Astrocyte of the cerebellum (primary cell): ENCODE measurements around the gene LMF1.

ENCODE experiments used
- DNase-seq: peaks from one replicate; pipeline ENCODE4 v3.0.0-alpha.2; 2011; ENCODE audit warnings: low read depth
- H3K4me3 ChIP-seq: 2 replicates; pipeline ENCODE4 v1.5.1; 2011; ENCODE audit warnings: mild to moderate bottlenecking, low read depth, low read length, moderate library complexity
- in situ Hi-C: cut with HindIII; loops from 2 replicates; pipeline ENCODE4 v1.10.0; 2017; ENCODE audit warnings: low sequenced_read_pairs
- TF ChIP-seq, protein P1 (sequence below): IDR thresholded peaks from 2 replicates; pipeline ENCODE4 v1.5.1; 2012; ENCODE audit warnings: low read length, low read depth, moderate library complexity, mild to moderate bottlenecking; ENCODE audit errors: missing control alignments

LMF1 gene

DNA sequence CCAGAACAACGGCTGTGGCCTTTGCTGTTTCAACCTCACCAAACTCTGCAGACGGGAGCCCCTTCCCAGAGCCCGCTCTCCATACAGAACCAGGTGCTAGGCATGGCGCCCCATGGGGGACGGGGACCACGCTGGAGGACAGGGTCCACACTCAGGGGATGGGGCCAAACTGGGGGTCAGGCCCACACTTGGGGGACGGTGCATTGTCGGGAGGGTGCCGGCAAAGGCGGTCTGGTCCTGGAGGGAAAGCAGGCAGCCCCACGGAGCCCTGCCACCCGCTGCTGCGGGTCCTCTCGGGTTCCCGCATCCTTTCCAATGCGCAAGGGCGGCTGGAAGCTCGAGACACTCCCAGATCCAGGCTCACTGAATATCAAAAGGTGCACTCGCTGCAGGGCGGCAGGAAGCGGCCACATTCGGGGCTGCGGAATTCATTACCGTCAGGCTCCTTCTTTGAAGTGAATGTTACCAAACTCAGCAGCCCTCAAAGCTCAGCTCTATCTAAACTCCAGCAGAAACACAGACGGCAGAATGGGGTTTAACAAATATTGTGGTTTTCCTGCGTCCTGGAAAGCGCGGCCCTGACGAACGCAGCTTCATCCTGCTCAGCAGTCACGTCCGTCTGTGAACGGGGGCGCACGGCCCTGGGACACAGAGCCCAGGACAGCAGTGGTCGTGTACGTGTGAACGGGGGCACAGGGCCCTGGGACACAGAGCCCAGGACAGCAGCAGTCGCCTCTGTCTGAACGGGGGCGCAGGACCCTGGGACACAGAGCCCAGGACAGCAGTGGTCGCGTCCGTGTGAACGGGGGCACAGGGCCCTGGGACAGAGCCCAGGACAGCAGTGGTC lies 41.3 kb downstream of the LMF1 start:
- no peak for DNase-seq
- no peak overlapping the region for H3K4me3 ChIP-seq
- in situ Hi-C loops: no loop called here
- TF ChIP-seq, protein P1, sequence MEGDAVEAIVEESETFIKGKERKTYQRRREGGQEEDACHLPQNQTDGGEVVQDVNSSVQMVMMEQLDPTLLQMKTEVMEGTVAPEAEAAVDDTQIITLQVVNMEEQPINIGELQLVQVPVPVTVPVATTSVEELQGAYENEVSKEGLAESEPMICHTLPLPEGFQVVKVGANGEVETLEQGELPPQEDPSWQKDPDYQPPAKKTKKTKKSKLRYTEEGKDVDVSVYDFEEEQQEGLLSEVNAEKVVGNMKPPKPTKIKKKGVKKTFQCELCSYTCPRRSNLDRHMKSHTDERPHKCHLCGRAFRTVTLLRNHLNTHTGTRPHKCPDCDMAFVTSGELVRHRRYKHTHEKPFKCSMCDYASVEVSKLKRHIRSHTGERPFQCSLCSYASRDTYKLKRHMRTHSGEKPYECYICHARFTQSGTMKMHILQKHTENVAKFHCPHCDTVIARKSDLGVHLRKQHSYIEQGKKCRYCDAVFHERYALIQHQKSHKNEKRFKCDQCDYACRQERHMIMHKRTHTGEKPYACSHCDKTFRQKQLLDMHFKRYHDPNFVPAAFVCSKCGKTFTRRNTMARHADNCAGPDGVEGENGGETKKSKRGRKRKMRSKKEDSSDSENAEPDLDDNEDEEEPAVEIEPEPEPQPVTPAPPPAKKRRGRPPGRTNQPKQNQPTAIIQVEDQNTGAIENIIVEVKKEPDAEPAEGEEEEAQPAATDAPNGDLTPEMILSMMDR: no peak

DNA sequence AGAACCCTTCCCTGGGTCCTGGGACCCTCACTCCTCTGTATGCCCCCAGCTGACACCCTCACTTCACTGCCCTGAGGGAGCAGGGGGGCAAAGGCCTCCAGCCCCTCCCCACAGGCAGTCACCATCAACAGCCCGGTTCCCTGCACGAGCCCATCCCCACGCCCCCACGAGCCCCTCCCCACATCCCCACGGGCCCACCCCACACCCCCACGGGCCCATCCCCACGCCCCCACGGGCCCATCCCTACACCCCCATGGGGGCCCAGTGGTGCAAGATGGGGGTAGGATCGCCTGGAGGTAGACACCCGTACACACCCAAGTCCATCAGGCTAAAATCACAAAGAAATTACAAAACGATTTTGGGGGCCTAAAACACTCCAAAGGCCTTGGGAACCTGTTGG lies 42.3 kb downstream of the LMF1 start:
- TF ChIP-seq, protein P1: no peak
- in situ Hi-C loops: no loop called here
- H3K4me3 ChIP-seq: no peak overlapping the region
- no peak for DNase-seq

DNA sequence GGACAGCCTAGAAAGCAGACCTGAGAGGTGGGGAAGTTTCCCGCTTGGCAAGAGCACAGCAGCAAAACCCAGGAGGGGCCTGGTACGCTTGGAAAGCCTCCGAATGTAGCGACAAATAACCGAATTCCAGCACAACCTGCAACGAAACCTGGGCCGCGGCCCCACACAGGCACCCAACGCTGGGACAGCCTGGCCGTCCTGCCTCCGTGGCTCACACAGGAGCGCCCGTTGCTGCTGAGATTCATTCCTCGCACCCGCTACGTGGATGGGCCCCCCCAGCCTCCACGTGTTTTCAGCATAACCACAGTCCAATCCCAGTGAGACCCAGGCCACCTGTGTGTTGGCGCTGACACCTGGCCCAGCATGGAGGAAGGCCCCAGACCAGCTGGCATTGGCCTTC lies 42.9 kb downstream of the LMF1 start:
- in situ Hi-C loops: no loop called here
- DNase-seq: no peak
- TF ChIP-seq, protein P1: no peak
- H3K4me3 ChIP-seq: no peak overlapping the region

DNA sequence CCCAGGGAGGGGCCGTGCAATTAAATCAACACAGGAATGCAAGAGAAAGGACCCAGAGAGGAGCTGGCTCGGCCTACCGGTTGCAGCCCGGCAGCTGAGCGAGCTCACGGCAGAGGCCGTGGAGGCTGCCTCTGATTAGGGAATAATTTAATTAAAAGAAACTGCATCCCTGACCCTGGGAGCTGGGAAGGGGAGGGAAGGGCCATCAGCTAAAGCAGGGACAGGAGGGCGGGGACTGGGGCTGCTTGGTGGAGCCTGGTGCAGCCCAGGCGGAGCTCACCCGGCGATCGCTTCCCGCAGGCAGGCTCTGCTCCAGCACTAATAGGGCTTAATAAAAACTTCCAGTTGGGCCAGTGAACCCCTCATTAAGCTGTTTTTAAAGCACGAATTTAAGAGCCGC lies 43.4 kb downstream of the LMF1 start:
- in situ Hi-C loops: no loop called here

DNA sequence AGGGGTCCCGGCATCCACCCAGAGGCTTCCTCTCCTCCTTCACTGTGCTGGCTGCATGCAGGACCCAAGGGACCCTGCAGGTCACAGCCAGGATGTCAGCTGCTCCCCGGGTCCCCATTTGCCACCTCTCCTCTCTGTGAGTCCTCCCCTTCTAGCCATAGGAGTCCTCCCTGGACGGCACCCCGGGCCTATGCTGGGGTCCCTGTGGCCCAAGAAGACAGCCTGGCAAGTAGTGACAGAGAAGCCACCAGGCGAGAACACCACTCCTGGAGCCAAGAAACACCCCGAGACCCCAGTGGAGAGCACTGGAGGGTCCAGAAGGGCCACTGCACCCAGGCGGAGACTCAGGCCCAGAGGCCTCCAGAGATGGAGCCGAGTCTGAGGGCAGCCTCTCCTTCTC lies 44.1 kb downstream of the LMF1 start:
- no peak overlapping the region for H3K4me3 ChIP-seq
- DNase-seq: no peak
- TF ChIP-seq, protein P1: no peak
- in situ Hi-C loops: no loop called here

More for the DNA sequence above, 43.4 kb downstream of the LMF1 start:
- no peak for DNase-seq
- TF ChIP-seq, protein P1: no peak
- H3K4me3 ChIP-seq: no peak overlapping the region

DNA sequence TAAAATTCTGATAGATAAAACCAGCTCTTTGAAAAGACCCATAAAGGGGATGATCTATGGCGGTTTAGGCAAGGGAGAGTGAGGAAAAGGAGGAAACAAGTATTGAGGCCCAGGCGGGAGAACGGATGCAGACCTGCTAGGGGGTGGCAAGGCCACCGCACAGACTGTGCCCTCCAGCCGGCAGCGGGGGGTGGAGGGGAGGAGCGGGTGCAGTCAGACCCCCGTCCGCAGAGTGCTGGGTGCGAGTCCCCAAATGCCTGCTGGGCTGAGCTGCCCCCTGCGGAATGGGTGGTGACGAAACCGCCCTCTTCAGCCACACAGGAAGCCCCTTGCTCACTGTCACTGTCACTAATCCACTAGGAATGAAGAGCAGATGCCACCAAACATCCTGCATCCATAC lies 46.0 kb downstream of the LMF1 start:
- no peak overlapping the region for H3K4me3 ChIP-seq
- in situ Hi-C loops: no loop called here
- TF ChIP-seq, protein P1: no peak
- no peak for DNase-seq
